HG03575 (cell line): Measurements from ENCODE around the gene KREMEN1.

Source experiments
- ATAC-seq: cut with Tn5 transposase; IDR thresholded peaks from one replicate; pipeline ENCODE4 v1.9.1; 2021; ENCODE audit not compliant: unreplicated experiment, insufficient number of reproducible peaks, low FRiP score; ENCODE audit errors: extremely low read depth

Gene KREMEN1

GRCh38 chr22:29197096-29197495 lies 124.3 kb downstream of the KREMEN1 start:
- no peak for ATAC-seq

GRCh38 chr22:29198240-29198639 lies 125.4 kb downstream of the KREMEN1 start:
- no peak for ATAC-seq

- ATAC-seq = no peak
Measured at GRCh38 chr22:29199702-29200400, 127.0 kb downstream of the KREMEN1 start.

- no peak for ATAC-seq
Measured at GRCh38 chr22:29200901-29201300, 128.1 kb downstream of the KREMEN1 start.

GRCh38 chr22:29201782-29202181 lies 128.9 kb downstream of the KREMEN1 start:
- ATAC-seq = no peak

GRCh38 chr22:29202212-29203192 lies 129.7 kb downstream of the KREMEN1 start:
- ATAC-seq = no peak

- ATAC-seq = no peak
Measured at GRCh38 chr22:29203488-29204454, 130.9 kb downstream of the KREMEN1 start.

GRCh38 chr22:29204455-29205183 lies 131.8 kb downstream of the KREMEN1 start:
- no peak for ATAC-seq

GRCh38 chr22:29205252-29205593 lies 132.4 kb downstream of the KREMEN1 start:
- ATAC-seq = no peak

GRCh38 chr22:29205594-29206371 lies 132.9 kb downstream of the KREMEN1 start, which contains the start of gene EMID1:
Gene EMID1 (plus strand): TSS chr22:29205896. CDS start chr22:29206039, 143 bp downstream.
- ATAC-seq = no peak

- ATAC-seq = no peak
Measured at GRCh38 chr22:29206372-29207242, 133.8 kb downstream of the KREMEN1 start.

- no peak for ATAC-seq
Measured at GRCh38 chr22:29207243-29207550, 134.4 kb downstream of the KREMEN1 start.

- ATAC-seq = no peak
Measured at GRCh38 chr22:29207562-29208501, 135.0 kb downstream of the KREMEN1 start.

GRCh38 chr22:29208502-29208862 lies 135.6 kb downstream of the KREMEN1 start:
- no peak for ATAC-seq

GRCh38 chr22:29208879-29209623 lies 136.2 kb downstream of the KREMEN1 start:
- no peak for ATAC-seq

GRCh38 chr22:29209624-29209929 lies 136.7 kb downstream of the KREMEN1 start:
- no peak for ATAC-seq
